Activated CD4-positive, alpha-beta T cell treated with anti-CD3 and anti-CD28 coated beads, Interleukin-2, amount 10 ng/mL, durations not matched to agents 7 days and 5 days (primary cell): Measurements from ENCODE around the gene MLX. TPM values are rescaled to one million over a fixed set of nuclear protein-coding genes. Genes with fewer than 3 reads are reported as not detected.

Experiments used
- CTCF ChIA-PET: fragments of 350-600 bp; sonication (Branson Sonifier 250); formaldehyde crosslinking; loops from one replicate; lab custom pipeline; 2021; ENCODE audit warnings: antibody characterized with exemption; lab: Charles Lee
- POLR2A ChIA-PET: fragments of 350-600 bp; sonication (Branson Sonifier 250); formaldehyde crosslinking; loops from one replicate; lab custom pipeline; 2021; ENCODE audit warnings: antibody characterized with exemption; lab: Charles Lee
- DNase-seq: peaks from one replicate; pipeline ENCODE4 v3.0.0-alpha.2; 2020
- H3K27ac Mint-ChIP-seq: one replicate; pipeline ENCODE4 v1.8.0; 2021; ENCODE audit warnings: mild to moderate bottlenecking, moderate library complexity, mixed read lengths
- H3K27me3 Mint-ChIP-seq: one replicate; pipeline ENCODE4 v1.8.0; 2021; ENCODE audit warnings: mixed read lengths
- H3K36me3 Mint-ChIP-seq: one replicate; pipeline ENCODE4 v1.8.0; 2021; ENCODE audit warnings: low read depth, mixed read lengths
- H3K4me1 Mint-ChIP-seq: one replicate; pipeline ENCODE4 v1.8.0; 2021; ENCODE audit warnings: mixed read lengths
- H3K4me3 Mint-ChIP-seq: one replicate; pipeline ENCODE4 v1.8.0; 2021; ENCODE audit warnings: mild to moderate bottlenecking, moderate library complexity, mixed read lengths
- H3K9me3 Mint-ChIP-seq: one replicate; pipeline ENCODE4 v1.8.0; 2021; ENCODE audit warnings: mixed read lengths
- total RNA-seq, 2 experiments: library from RNA; stranded (reverse); gene quantifications; one replicate each; pipeline ENCODE4 v1.2.3, GENCODE V29; 2021

MLX gene
- total RNA-seq, 2 experiments from 2014 or later, result 56.7 to 62.3 TPM

GRCh38 chr17:42525221-42525620, 41.7 kb upstream of the MLX start:
- Mint-ChIP-seq H3K27ac (no peak overlapping the region), H3K4me1 (peaks cover 22% of the 10 kb centered on the region), H3K9me3 (no peaks in the 10 kb centered on the region), H3K27me3 (peaks cover 7% of the 10 kb centered on the region), H3K4me3 (no peak overlapping the region), H3K36me3 (no peaks in the 10 kb centered on the region)
- ChIA-PET CTCF (interaction anchor here (0.7 kb wide), 1 partner anchor 505 kb away, joined by 4 read pairs; the partner anchor contains the start of gene NKIRAS2), POLR2A (no interaction called here)
- no peak for DNase-seq

GRCh38 chr17:42526031-42526444, 40.9 kb upstream of the MLX start:
- Mint-ChIP-seq H3K27me3 (peaks cover 5% of the 10 kb centered on the region), H3K9me3 (no peaks in the 10 kb centered on the region), H3K4me1 (peaks cover 30% of the 10 kb centered on the region), H3K36me3 (no peaks in the 10 kb centered on the region), H3K4me3 (no peak overlapping the region), H3K27ac (no peak overlapping the region)
- no peak for DNase-seq
- ChIA-PET CTCF (interaction anchor here (1.0 to 1.8 kb wide), 2 partner anchors 10 to 98 kb away, joined by 3 to 11 read pairs; partner anchors contain the start of gene NAGLU), POLR2A (no interaction called here)

DNA sequence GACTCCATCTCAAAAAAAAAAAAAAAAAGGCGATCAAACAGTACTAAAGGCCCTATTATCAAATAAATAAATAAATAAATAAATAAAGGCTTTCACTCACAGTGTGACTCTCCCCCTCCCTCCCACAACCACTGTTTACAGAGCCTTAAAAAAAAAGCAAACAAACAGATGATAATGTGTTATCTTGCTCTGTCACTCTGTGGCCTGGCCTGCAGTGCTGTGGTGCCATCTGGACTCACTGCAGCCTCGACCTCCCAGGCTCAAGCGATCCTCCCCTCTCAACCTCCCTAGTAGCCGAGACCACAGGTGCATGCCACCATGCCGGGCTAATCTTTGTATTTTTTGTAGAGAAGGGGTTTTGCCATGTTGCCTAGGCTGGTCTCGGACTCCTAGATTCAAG, 39.0 kb upstream of the MLX start:
- CTCF ChIA-PET, result interaction anchor here (0.8 to 1.8 kb wide), 13 partner anchors 8 to 346 kb away, joined by 3 to 11 read pairs (median 4); partner anchors contain the start of genes CAVIN1 and NAGLU
- POLR2A ChIA-PET, result no interaction called here
- peaks cover 3% of the 10 kb centered on the region for H3K27me3 Mint-ChIP-seq
- H3K4me1 Mint-ChIP-seq, result peaks cover 39% of the 10 kb centered on the region
- no peaks in the 10 kb centered on the region for H3K36me3 Mint-ChIP-seq
- no peaks in the 10 kb centered on the region for H3K9me3 Mint-ChIP-seq
- DNase-seq, result no peak
- H3K27ac Mint-ChIP-seq, result no peak overlapping the region
- no peak overlapping the region for H3K4me3 Mint-ChIP-seq

GRCh38 chr17:42529061-42529460, 37.8 kb upstream of the MLX start:
- Mint-ChIP-seq H3K27ac (no peak overlapping the region), H3K4me1 (peaks cover 43% of the 10 kb centered on the region), H3K36me3 (no peaks in the 10 kb centered on the region), H3K9me3 (no peaks in the 10 kb centered on the region), H3K27me3 (peaks cover 8% of the 10 kb centered on the region), H3K4me3 (no peak overlapping the region)
- no peak for DNase-seq
- ChIA-PET POLR2A (no interaction called here), CTCF (interaction anchor here (1.2 to 1.7 kb wide), 3 partner anchors 10 to 307 kb away, joined by 3 to 4 read pairs (median 3); no protein-coding TSS in a partner anchor)

- no peak for DNase-seq
- Mint-ChIP-seq H3K36me3 (no peaks in the 10 kb centered on the region), H3K9me3 (no peaks in the 10 kb centered on the region), H3K27me3 (peaks cover 5% of the 10 kb centered on the region), H3K4me3 (peak overlapping the region; percentile 73), H3K4me1 (peaks cover 47% of the 10 kb centered on the region), H3K27ac (peak overlapping the region; percentile 54)
- CTCF ChIA-PET, result interaction anchor here (0.7 to 3.0 kb wide), 4 partner anchors 10 to 235 kb away, joined by 3 to 9 read pairs (median 4); no protein-coding TSS in a partner anchor
- POLR2A ChIA-PET, result no interaction called here
Observed at GRCh38 chr17:42530952-42531454, 35.9 kb upstream of the MLX start.

GRCh38 chr17:42531455-42532354, 35.2 kb upstream of the MLX start:
- H3K27ac Mint-ChIP-seq, result peak overlapping the region; percentile 54
- peaks cover 49% of the 10 kb centered on the region for H3K4me1 Mint-ChIP-seq

DNA sequence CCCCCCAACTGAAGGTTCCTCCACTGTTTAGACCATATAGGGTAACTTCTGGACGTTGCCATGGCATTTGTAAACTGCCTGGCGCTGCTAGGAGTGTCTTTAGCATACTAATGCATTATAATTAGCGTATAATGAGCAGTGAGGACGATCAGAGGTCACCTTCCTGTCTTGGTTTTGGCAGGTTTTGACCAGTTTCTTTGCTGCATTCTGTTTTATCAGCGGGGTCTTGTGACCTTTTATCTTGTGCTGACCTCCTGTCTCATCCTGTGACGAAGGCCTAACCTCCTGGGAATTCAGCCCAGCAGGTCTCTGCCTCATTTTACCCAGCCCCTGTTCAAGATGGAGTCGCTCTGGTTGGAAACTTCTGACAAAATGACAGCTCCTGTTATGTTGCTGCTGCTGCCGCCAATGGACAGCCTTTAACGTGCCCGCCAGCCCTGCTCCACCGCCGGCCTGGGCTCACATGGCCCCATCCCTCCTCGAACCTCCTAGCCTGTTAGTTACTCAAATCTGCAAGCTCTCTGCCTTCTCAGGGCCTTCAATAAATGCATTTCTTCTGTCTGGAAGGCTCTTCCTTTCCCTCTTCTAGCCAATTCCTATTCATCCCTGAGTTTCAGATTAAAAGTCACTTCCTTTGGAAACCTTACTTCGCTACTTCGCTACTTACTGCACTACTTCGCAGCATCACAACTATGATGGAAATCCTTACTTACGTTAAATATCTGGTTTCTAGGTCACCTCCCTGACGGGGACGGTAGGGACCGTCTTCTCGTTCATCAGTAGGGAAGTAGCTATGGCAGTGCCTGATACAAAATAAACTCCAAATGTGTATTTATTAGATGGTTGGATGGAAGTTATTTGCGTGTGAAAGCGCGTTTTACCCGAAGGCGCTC, 31.5 kb upstream of the MLX start:
- CTCF ChIA-PET, result interaction anchor here (0.9 to 2.0 kb wide), 8 partner anchors 8 to 604 kb away, joined by 3 to 11 read pairs (median 4); no protein-coding TSS in a partner anchor
- Mint-ChIP-seq H3K27me3 (peaks cover 5% of the 10 kb centered on the region), H3K4me3 (peak overlapping the region; percentile 76), H3K9me3 (no peaks in the 10 kb centered on the region), H3K36me3 (peaks cover 7% of the 10 kb centered on the region), H3K27ac (peak overlapping the region; percentile 83), H3K4me1 (peaks cover 51% of the 10 kb centered on the region)
- DNase-seq, result no peak
- POLR2A ChIA-PET, result interaction anchor here (0.6 to 0.9 kb wide), 2 partner anchors 9 to 43 kb away, joined by 3 to 6 read pairs; no protein-coding TSS in a partner anchor

More at GRCh38 chr17:42531455-42532354, 35.2 kb upstream of the MLX start:
- Mint-ChIP-seq H3K4me3 (peak overlapping the region; percentile 73), H3K36me3 (no peaks in the 10 kb centered on the region), H3K9me3 (no peaks in the 10 kb centered on the region), H3K27me3 (peaks cover 5% of the 10 kb centered on the region)
- ChIA-PET CTCF (interaction anchor here (0.6 to 3.0 kb wide), 5 partner anchors 8 to 486 kb away, joined by 3 to 9 read pairs (median 3); no protein-coding TSS in a partner anchor), POLR2A (no interaction called here)
- peak; percentile 43 for DNase-seq

- Mint-ChIP-seq H3K4me3 (peak within 1 kb of the TSS; percentile 78), H3K27ac (peak within 1 kb of the TSS; percentile 83), H3K4me1 (peaks cover 51% of the 10 kb centered on the region), H3K36me3 (peaks cover 7% of the 10 kb centered on the region), H3K27me3 (peaks cover 5% of the 10 kb centered on the region), H3K9me3 (no peaks in the 10 kb centered on the region)
- CTCF ChIA-PET, result interaction anchor here (0.8 to 2.0 kb wide), 9 partner anchors 9 to 677 kb away, joined by 3 to 11 read pairs (median 3); no protein-coding TSS in a partner anchor
- POLR2A ChIA-PET, result interaction anchor here (0.6 to 0.9 kb wide), 3 partner anchors 9 to 491 kb away, joined by 3 to 6 read pairs (median 3); no protein-coding TSS in a partner anchor
- DNase-seq, result peak; percentile 85
Observed at GRCh38 chr17:42536048-42536371, 30.9 kb upstream of the MLX start, which contains the start of gene NAGLU. TSS of gene NAGLU (plus strand) at chr17:42536241. CDS start at chr17:42536273, 32 bp downstream.

DNA sequence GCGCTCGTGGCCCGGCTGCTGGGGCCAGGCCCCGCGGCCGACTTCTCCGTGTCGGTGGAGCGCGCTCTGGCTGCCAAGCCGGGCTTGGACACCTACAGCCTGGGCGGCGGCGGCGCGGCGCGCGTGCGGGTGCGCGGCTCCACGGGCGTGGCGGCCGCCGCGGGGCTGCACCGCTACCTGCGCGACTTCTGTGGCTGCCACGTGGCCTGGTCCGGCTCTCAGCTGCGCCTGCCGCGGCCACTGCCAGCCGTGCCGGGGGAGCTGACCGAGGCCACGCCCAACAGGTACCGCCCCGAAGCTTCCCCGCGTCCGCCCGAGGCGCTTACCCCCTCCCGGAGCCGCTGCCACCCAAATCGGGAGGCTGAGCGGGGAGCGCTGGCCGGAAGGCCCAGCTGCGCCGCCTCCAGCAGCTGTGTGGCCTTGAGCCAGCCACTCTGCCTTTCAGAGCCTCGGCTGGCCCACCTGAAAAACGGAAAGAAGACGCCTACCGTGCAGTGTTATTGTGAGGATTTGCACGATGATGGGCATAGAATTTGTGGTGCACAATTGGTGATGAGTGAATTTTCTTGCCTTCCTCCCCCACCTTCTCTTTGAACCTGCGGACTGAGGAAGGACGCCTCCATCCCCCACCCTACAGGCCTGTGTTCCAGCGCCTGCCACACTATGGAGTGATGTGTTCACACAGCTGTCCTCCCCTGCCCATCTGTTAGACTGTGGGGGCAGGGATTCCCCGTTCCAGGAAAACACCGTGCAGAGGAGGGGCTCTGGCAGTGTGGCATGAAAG, 30.3 kb upstream of the MLX start:
- Mint-ChIP-seq H3K36me3 (peaks cover 8% of the 10 kb centered on the region), H3K27me3 (peaks cover 5% of the 10 kb centered on the region), H3K4me3 (peak overlapping the region; percentile 78), H3K4me1 (peaks cover 51% of the 10 kb centered on the region), H3K27ac (peak overlapping the region; percentile 83), H3K9me3 (no peaks in the 10 kb centered on the region)
- DNase-seq, result peak; percentile 75
- ChIA-PET CTCF (interaction anchor here (0.6 to 2.0 kb wide), 11 partner anchors 10 to 678 kb away, joined by 3 to 11 read pairs (median 3); no protein-coding TSS in a partner anchor), POLR2A (interaction anchor here (0.6 to 0.9 kb wide), 2 partner anchors 42 to 492 kb away, joined by 3 to 6 read pairs; no protein-coding TSS in a partner anchor)

GRCh38 chr17:42537156-42537805, 29.6 kb upstream of the MLX start:
- Mint-ChIP-seq H3K4me3 (peak overlapping the region; percentile 78), H3K36me3 (peaks cover 9% of the 10 kb centered on the region), H3K4me1 (peaks cover 52% of the 10 kb centered on the region), H3K27me3 (peaks cover 5% of the 10 kb centered on the region), H3K9me3 (no peaks in the 10 kb centered on the region), H3K27ac (peak overlapping the region; percentile 83)
- POLR2A ChIA-PET, result no interaction called here
- CTCF ChIA-PET, result interaction anchor here (0.8 to 1.3 kb wide), 3 partner anchors 10 to 215 kb away, joined by 3 to 6 read pairs (median 3); no protein-coding TSS in a partner anchor
- no peak for DNase-seq
